K562 (cell line): Measurements from ENCODE around the gene KASH5. TPM values are rescaled to one million over a fixed set of nuclear protein-coding genes. Genes with fewer than 3 reads are reported as not detected.

Experiments used
- CBFA2T3 ChIP-seq: fragments of 450-650 bp; IDR thresholded peaks from 2 replicates; pipeline ENCODE4 v1.6.1; 2017
- CBX3 ChIP-seq, 2 experiments: IDR thresholded peaks; 1 replicate in 1 of 2; 2 replicates in 1 of 2; pipeline ENCODE4 v1.6.1; 2012; ENCODE audit warnings: inconsistent platforms in 2 of 2, low read length in 2 of 2, borderline replicate concordance in 1 of 2, control low read depth in 1 of 2
- CTCFL ChIP-seq: IDR thresholded peaks from 2 replicates; pipeline ENCODE4 v1.6.1; 2011; ENCODE audit warnings: borderline replicate concordance, low read depth, mild to moderate bottlenecking, moderate library complexity, low read length; ENCODE audit not compliant: insufficient read depth, poor library complexity, severe bottlenecking
- JUND ChIP-seq, 2 experiments: IDR thresholded peaks; 2 replicates in 1 of 2; 3 replicates in 1 of 2; pipeline ENCODE4 v1.6.1; 2011; ENCODE audit warnings: borderline replicate concordance in 2 of 2, low read depth in 2 of 2, low read length in 2 of 2, improper control_type of control experiment in 1 of 2, missing biosample characterization in 1 of 2, missing genetic modification characterization in 1 of 2, missing genetic modification reagents in 1 of 2
- MAZ ChIP-seq, 2 experiments: fragments of 450-650 bp in 1 of 2; sonication (generic) in 1 of 2; formaldehyde crosslinking; IDR thresholded peaks in 1 of 2; conservative IDR thresholded peaks in 1 of 2; 2 replicates each; pipeline versions ENCODE4 v1.4.0 to v1.5.0; 2020; ENCODE audit warnings: mild to moderate bottlenecking in 1 of 2, missing genetic modification reagents in 1 of 2
- MBD2 ChIP-seq: sonication (generic); IDR thresholded peaks from 2 replicates; pipeline ENCODE4 v1.6.1; 2016; ENCODE audit warnings: low read depth, borderline replicate concordance
- NFRKB ChIP-seq: fragments of 450-650 bp; IDR thresholded peaks from 2 replicates; pipeline ENCODE4 v1.6.1; 2016; ENCODE audit warnings: low read depth
- RBM22 ChIP-seq: fragments of 200-400 bp; formaldehyde crosslinking; IDR thresholded peaks from 2 replicates; pipeline ENCODE4 v1.6.1; 2018; ENCODE audit warnings: low read length, low read depth; ENCODE audit not compliant: poor library complexity, severe bottlenecking
- RBM34 ChIP-seq: fragments of 200-400 bp; formaldehyde crosslinking; IDR thresholded peaks from 2 replicates; pipeline ENCODE4 v1.6.1; 2018; ENCODE audit warnings: low read length, borderline replicate concordance; ENCODE audit not compliant: insufficient read depth
- SMARCC2 ChIP-seq: fragments of 450-650 bp; IDR thresholded peaks from 2 replicates; pipeline ENCODE4 v1.6.1; 2017; ENCODE audit warnings: antibody characterized with exemption, moderate library complexity, mild to moderate bottlenecking, low read depth
- ZC3H11A ChIP-seq: IDR thresholded peaks from 2 replicates; pipeline ENCODE4 v1.6.1; 2012; ENCODE audit warnings: low read depth, low read length, improper control_type of control experiment
- ZHX1 ChIP-seq: fragments of 150-350 bp; conservative IDR thresholded peaks from 2 replicates; pipeline ENCODE4 v1.6.1; 2014; ENCODE audit warnings: low read length
- ZNF280B ChIP-seq: fragments of 250-450 bp; sonication (Bioruptor Pico); IDR thresholded peaks from 2 replicates; pipeline ENCODE4 v1.5.1; 2021; ENCODE audit warnings: mild to moderate bottlenecking
- ZNF316 ChIP-seq: fragments of 450-650 bp; IDR thresholded peaks from 2 replicates; pipeline ENCODE4 v1.6.1; 2016
- ZNF324 ChIP-seq: fragments of 250-450 bp; sonication (Bioruptor Pico); IDR thresholded peaks from 2 replicates; pipeline ENCODE4 v1.4.0; 2020; ENCODE audit warnings: mild to moderate bottlenecking
- ZNF644 ChIP-seq: fragments of 200-800 bp; sonication (Bioruptor generic); IDR thresholded peaks from 2 replicates; pipeline ENCODE4 v1.6.1; 2016; ENCODE audit warnings: low read depth, missing genetic modification characterization, missing compliant biosample characterization
- polyA plus RNA-seq, 8 experiments: library from polyadenylated mRNA; depleted of rRNA in 4 of 8; stranded (reverse) in 5 of 8; unstranded in 3 of 8; fragments of >200 nt; fragmentation: Nextera tagmentation in 2 of 8; fragmentation: Illumina TruSeq in 1 of 8; extraction: Ambion mirVana in 2 of 8; extraction: Trizol in 1 of 8; gene quantifications; 2 replicates each; pipeline versions ENCODE4 v1.2.1 to v1.2.3, GENCODE V29; 2011 to 2014; ENCODE audit warnings: inconsistent platforms in 1 of 8, missing spikeins in 1 of 8
- total RNA-seq, 7 experiments: library from RNA; depleted of rRNA in 6 of 7; stranded (reverse); fragments of >200 nt in 6 of 7; fragmentation: Illumina TruSeq in 2 of 7; extraction: Trizol in 2 of 7; gene quantifications; 2 replicates each; pipeline versions ENCODE4 v1.2.1 to v1.2.3, GENCODE V29; 2011 to 2021; ENCODE audit warnings: low replicate concordance in 1 of 7
- TF ChIP-seq, protein P1 (sequence below): fragments of 450-650 bp; formaldehyde crosslinking; conservative IDR thresholded peaks from 2 replicates; pipeline ENCODE4 v1.4.0; 2022; ENCODE audit warnings: mild to moderate bottlenecking, missing genetic modification characterization
- TF ChIP-seq, protein P2 (sequence below), 2 experiments: fragments of 450-650 bp in 1 of 2; sonication (generic) in 1 of 2; formaldehyde crosslinking; conservative IDR thresholded peaks; 2 replicates each; pipeline versions ENCODE4 v1.4.0 to v1.8.1; 2020 to 2022; ENCODE audit warnings: mild to moderate bottlenecking in 1 of 2, missing genetic modification reagents in 1 of 2

KASH5 gene
- total and polyA plus RNA-seq, 9 of the 15 experiments (the other 6 are each of a cell fraction or from before 2014, with no cell fraction given): 0.07 to 0.84 (median 0.34) TPM; not detected in 1

DNA sequence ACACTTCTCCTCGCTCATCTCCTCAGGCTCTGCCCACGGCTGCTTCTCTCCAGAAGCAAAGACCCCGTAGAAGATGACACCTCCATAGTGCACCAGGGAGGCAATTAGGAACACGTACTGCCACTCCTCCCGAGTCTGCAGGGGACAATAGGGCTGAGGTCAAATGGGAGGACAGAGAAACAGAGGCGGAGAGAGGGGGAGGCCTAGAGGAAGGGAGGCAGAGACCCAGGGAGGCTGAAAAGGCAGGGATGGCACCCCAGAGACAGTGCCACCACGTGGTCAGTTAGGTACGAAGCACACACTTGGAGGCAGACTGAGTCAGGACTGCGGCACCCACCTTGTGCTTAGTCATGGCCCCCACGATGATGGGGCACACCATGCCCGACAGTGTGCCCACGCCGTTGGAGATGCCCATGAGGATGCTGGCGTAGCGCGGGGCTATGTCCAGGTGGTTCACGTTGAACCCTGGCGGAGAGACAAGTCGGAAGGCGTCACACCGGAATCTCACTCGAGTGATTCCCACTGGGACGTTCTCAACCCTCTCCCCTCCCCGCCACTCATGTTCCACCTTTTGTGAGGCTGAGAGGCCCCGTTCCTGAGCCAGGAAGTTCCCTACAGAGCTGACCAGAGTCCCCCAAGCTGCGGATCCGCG lies 42.8 kb downstream of the KASH5 start (continued):
- TF ChIP-seq MAZ (CRISPR knock-in tag; conservative IDR thresholded peaks at IDR 0.05 in 1 of 2, IDR thresholded peaks at IDR 0.05 in 1 of 2) (0 out of 4 replicates have a peak, but pooled peaks of 1 of the 2 experiments have one; percentile 31), SMARCC2 (no peak), RBM22 (no peak), ZNF280B (CRISPR knock-in tag) (no peak), ZHX1 (no peak), JUND (IDR thresholded peaks at IDR 0.05; ENCODE audit: borderline replicate concordance, low read depth, low read length) (peak; percentile 20; the same call in 1 of the 2 replicates), JUND (tag; IDR thresholded peaks at IDR 0.05; ENCODE audit: borderline replicate concordance, low read depth, low read length) (0 out of 3 replicates have a peak, but pooled peaks have one; percentile 24), ZNF316 (peak; percentile 68), RBM34 (no peak), CBFA2T3 (no peak), CTCFL (no peak), ZC3H11A (no peak), ZNF324 (no peak), ZNF644 (tag) (no peak), CBX3 (IDR thresholded peaks at IDR 0.05; ENCODE audit: borderline replicate concordance in 1 of 2, low read length in 2 of 2) (no peak), MBD2 (no peak), NFRKB (0 out of 2 replicates have a peak, but pooled peaks have one; percentile 27)
- TF ChIP-seq, protein P1, sequence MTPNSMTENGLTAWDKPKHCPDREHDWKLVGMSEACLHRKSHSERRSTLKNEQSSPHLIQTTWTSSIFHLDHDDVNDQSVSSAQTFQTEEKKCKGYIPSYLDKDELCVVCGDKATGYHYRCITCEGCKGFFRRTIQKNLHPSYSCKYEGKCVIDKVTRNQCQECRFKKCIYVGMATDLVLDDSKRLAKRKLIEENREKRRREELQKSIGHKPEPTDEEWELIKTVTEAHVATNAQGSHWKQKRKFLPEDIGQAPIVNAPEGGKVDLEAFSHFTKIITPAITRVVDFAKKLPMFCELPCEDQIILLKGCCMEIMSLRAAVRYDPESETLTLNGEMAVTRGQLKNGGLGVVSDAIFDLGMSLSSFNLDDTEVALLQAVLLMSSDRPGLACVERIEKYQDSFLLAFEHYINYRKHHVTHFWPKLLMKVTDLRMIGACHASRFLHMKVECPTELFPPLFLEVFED: no peak
- TF ChIP-seq, protein P2, sequence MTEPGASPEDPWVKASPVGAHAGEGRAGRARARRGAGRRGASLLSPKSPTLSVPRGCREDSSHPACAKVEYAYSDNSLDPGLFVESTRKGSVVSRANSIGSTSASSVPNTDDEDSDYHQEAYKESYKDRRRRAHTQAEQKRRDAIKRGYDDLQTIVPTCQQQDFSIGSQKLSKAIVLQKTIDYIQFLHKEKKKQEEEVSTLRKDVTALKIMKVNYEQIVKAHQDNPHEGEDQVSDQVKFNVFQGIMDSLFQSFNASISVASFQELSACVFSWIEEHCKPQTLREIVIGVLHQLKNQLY (CRISPR knock-in tag; conservative IDR thresholded peaks at IDR 0.05): 0 out of 4 replicates have a peak, but pooled peaks of 1 of the 2 experiments have one; percentile 36
